ENCODE results near the gene ACO1.

Gene ACO1

GRCh38 chr9:32382565-32383320 is 1.7 kb upstream of the ACO1 start:
- DNase-seq (ENCODE audit: low read depth): no peak

GRCh38 chr9:32384002-32384363 is 460 bp upstream of the ACO1 start:
- DNase-seq (ENCODE audit: low read depth): no peak

- no peak for DNase-seq (ENCODE audit: low read depth)
Measured at GRCh38 chr9:32385152-32385884, 875 bp downstream of the ACO1 start.

GRCh38 chr9:32385885-32386283 is 1.4 kb downstream of the ACO1 start:
- no peak for DNase-seq (ENCODE audit: low read depth)

- DNase-seq (ENCODE audit: low read depth): no peak
Measured at GRCh38 chr9:32387256-32387655, 2.8 kb downstream of the ACO1 start.

- no peak for DNase-seq (ENCODE audit: low read depth)
Measured at GRCh38 chr9:32389365-32389764, 4.9 kb downstream of the ACO1 start.

- DNase-seq (ENCODE audit: low read depth): no peak
Measured at GRCh38 chr9:32393911-32394310, 9.5 kb downstream of the ACO1 start.

GRCh38 chr9:32394381-32395049 is 10.1 kb downstream of the ACO1 start:
- DNase-seq (ENCODE audit: low read depth): peak; percentile 47

- peak; percentile 93 for DNase-seq (ENCODE audit: low read depth)
Measured at GRCh38 chr9:32395510-32396216, 11.2 kb downstream of the ACO1 start.

GRCh38 chr9:32398207-32398606 is 13.8 kb downstream of the ACO1 start:
- DNase-seq (ENCODE audit: low read depth): no peak

GRCh38 chr9:32399110-32399815 is 14.8 kb downstream of the ACO1 start:
- no peak for DNase-seq (ENCODE audit: low read depth)

- no peak for DNase-seq (ENCODE audit: low read depth)
Measured at GRCh38 chr9:32401488-32401887, 17.0 kb downstream of the ACO1 start.

- no peak for DNase-seq (ENCODE audit: low read depth)
Measured at GRCh38 chr9:32403567-32404260, 19.3 kb downstream of the ACO1 start.

- no peak for DNase-seq (ENCODE audit: low read depth)
Measured at GRCh38 chr9:32404402-32404801, 20.0 kb downstream of the ACO1 start.

GRCh38 chr9:32404856-32405255 is 20.4 kb downstream of the ACO1 start:
- no peak for DNase-seq (ENCODE audit: low read depth)

GRCh38 chr9:32405506-32405905 is 21.1 kb downstream of the ACO1 start:
- no peak for DNase-seq (ENCODE audit: low read depth)

- no peak for DNase-seq (ENCODE audit: low read depth)
Measured at GRCh38 chr9:32406046-32406445, 21.6 kb downstream of the ACO1 start.

- DNase-seq (ENCODE audit: low read depth): no peak
Measured at GRCh38 chr9:32411753-32412152, 27.3 kb downstream of the ACO1 start.

- no peak for DNase-seq (ENCODE audit: low read depth)
Measured at GRCh38 chr9:32412440-32412839, 28.0 kb downstream of the ACO1 start.

GRCh38 chr9:32413424-32413823 is 29.0 kb downstream of the ACO1 start:
- no peak for DNase-seq (ENCODE audit: low read depth)

GRCh38 chr9:32414856-32415255 is 30.4 kb downstream of the ACO1 start:
- DNase-seq (ENCODE audit: low read depth): no peak
